GM11168 (cell line): Measurements from ENCODE around the gene TCF4.

Source experiments
- in situ Hi-C: fragments of 300-500 bp; cut with MboI; formaldehyde crosslinking; loops from one replicate; pipeline ENCODE4 v1.12.0; 2022; ENCODE audit warnings: low sequenced_read_pairs; ENCODE audit not compliant: unreplicated experiment

TCF4 gene

GRCh38 chr18:55340998-55341397, 247.0 kb downstream of the TCF4 start:
- in situ Hi-C loops: no loop called here

GRCh38 chr18:55339990-55340389, 248.0 kb downstream of the TCF4 start:
- in situ Hi-C loops: no loop called here

GRCh38 chr18:55338978-55339650, 248.9 kb downstream of the TCF4 start:
- in situ Hi-C loops: no loop called here

GRCh38 chr18:55337908-55338521, 250.0 kb downstream of the TCF4 start:
- in situ Hi-C loops: no loop called here

- in situ Hi-C loops: no loop called here
Measured at GRCh38 chr18:55337138-55337537, 250.9 kb downstream of the TCF4 start.

DNA sequence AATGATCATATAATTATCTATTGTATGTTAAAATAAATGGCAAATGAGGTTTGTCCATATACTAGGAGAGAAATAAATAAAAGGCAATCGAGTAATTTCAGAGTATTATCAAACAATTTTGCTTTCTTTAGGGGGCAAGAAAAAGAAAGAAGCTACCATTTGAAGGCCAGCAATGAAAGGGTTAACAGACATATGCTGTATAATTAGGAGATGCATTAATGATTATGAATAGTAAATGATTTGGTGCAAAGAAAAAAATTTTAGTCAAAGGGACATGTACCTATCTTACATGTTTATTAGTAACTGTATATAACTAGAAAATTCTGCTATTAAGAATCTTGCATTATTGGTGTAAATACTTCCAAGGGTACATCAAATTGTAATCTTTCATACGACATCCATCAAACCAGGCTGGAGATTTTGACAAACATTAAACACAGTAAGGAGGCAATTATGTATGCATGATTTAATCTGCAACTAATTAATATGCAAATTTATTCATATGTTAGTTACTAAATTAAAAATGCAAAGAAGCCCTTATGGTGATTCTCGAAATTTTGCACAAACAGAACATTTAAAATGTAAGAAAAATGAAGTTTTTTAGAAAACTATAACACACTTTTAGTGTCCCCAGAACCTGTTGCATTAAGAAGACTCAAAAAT, 251.4 kb downstream of the TCF4 start:
- in situ Hi-C loops: no loop called here

DNA sequence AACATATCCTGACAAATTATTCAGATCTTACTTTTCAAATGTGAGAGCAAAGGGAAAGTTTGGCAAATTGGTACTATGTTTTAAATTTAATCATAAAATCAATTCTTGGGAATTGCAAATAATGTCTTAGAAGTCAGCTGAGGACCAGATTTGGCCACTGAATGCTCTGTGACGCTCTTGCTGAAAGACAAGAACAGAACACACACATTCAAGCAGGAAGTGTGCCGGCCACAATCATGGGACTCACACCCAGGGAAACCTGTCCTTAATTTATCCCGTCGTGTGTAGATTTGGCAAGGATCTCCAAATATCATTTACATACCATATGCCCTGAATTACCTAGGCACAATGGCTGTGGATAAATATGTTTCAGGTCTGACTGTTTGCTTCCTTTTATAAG, 253.1 kb downstream of the TCF4 start:
- in situ Hi-C loops: no loop called here

GRCh38 chr18:55331301-55331700, 256.7 kb downstream of the TCF4 start:
- in situ Hi-C loops: no loop called here

- in situ Hi-C loops: no loop called here
Measured at GRCh38 chr18:55328301-55328700, 259.7 kb downstream of the TCF4 start.

GRCh38 chr18:55327454-55327853, 260.5 kb downstream of the TCF4 start:
- in situ Hi-C loops: no loop called here

DNA sequence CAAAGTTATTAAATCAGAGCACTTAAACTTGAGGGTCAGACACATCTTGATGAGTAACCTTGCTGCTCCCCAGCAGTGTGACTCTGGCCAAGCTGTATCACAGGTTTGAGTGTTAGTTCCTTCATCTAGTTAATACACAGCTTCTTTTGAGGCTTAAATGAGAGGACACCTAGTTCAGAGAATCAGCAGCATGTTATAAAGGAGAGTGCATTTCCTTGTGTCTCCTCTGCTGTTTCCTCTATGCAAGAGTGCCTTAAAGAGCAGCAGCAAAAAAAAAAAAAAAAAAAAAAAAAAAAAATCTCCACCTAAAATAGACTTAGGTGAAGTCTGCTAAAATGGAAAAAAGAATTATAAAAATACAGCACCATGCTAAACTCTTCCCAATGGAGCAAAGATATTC, 261.9 kb downstream of the TCF4 start:
- in situ Hi-C loops: no loop called here

DNA sequence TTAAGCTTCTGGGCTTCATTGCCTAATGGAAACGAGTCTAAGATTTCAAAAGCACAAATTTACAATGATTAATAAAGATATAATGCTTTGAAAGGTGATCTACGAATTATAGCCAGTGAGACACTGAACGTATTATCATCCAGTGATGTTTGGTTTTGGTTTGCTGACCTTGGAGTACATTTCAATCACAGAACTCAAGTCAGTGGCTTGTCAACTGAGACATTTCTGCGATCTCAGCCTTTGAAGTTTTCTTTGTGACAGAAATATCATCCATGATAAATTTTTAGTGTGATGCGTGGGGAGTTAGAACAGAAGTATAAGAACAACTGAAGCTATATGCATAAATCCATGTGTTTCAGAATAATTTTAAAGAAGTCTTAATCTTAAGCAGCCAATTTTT, 263.8 kb downstream of the TCF4 start:
- in situ Hi-C loops: no loop called here

GRCh38 chr18:55323051-55323994, 264.7 kb downstream of the TCF4 start:
- in situ Hi-C loops: no loop called here

- in situ Hi-C loops: no loop called here
Measured at GRCh38 chr18:55322178-55322735, 265.7 kb downstream of the TCF4 start.

- in situ Hi-C loops: no loop called here
Measured at GRCh38 chr18:55321265-55322177, 266.5 kb downstream of the TCF4 start.

- in situ Hi-C loops: no loop called here
Measured at GRCh38 chr18:55320424-55321264, 267.3 kb downstream of the TCF4 start.

- in situ Hi-C loops: no loop called here
Measured at GRCh38 chr18:55319459-55320193, 268.4 kb downstream of the TCF4 start.

- in situ Hi-C loops: no loop called here
Measured at GRCh38 chr18:55318951-55319441, 269.0 kb downstream of the TCF4 start.
